ENCODE data around the gene IQCC.

Gene IQCC

GRCh38 chr1:32224285-32224684, 18.8 kb downstream of the IQCC start:
- DNase-seq (ENCODE audit: low spot score) = no peak

- DNase-seq (ENCODE audit: low spot score) = no peak
These were observed 23.3 kb downstream of the IQCC start for GRCh38 chr1:32228771-32229170.

GRCh38 chr1:32231843-32232432, 26.5 kb downstream of the IQCC start:
- DNase-seq (ENCODE audit: low spot score) = no peak

- DNase-seq (ENCODE audit: low spot score) = no peak
These were observed 27.3 kb downstream of the IQCC start for GRCh38 chr1:32232558-32233304.

GRCh38 chr1:32234792-32235191, 29.3 kb downstream of the IQCC start:
- DNase-seq (ENCODE audit: low spot score) = no peak

GRCh38 chr1:32239337-32239736, 33.9 kb downstream of the IQCC start:
- DNase-seq (ENCODE audit: low spot score) = no peak

GRCh38 chr1:32239790-32240139, 34.3 kb downstream of the IQCC start:
- no peak for DNase-seq (ENCODE audit: low spot score)

GRCh38 chr1:32240140-32240951, 34.9 kb downstream of the IQCC start:
- peak; percentile 83 for DNase-seq (ENCODE audit: low spot score)

- peak; percentile 83 for DNase-seq (ENCODE audit: low spot score)
These were observed 35.7 kb downstream of the IQCC start for GRCh38 chr1:32241001-32241763.

GRCh38 chr1:32242341-32242851, 36.9 kb downstream of the IQCC start:
- DNase-seq (ENCODE audit: low spot score) = no peak

GRCh38 chr1:32246888-32247273, 41.4 kb downstream of the IQCC start, which contains the start of gene FAM167B:
FAM167B (plus strand) TSS chr1:32247222; CDS start chr1:32247422, 200 bp downstream.
- DNase-seq (ENCODE audit: low spot score) = peak; percentile 33

GRCh38 chr1:32247452-32247851, 42.0 kb downstream of the IQCC start:
- DNase-seq (ENCODE audit: low spot score) = no peak

GRCh38 chr1:32247983-32248889, 42.8 kb downstream of the IQCC start:
- DNase-seq (ENCODE audit: low spot score) = peak; percentile 82

- DNase-seq (ENCODE audit: low spot score) = peak; percentile 76
These were observed 44.5 kb downstream of the IQCC start for GRCh38 chr1:32249831-32250525.

- DNase-seq (ENCODE audit: low spot score) = no peak
These were observed 45.6 kb downstream of the IQCC start, which contains the start of gene LCK for GRCh38 chr1:32250893-32251716. LCK (plus strand) TSS chr1:32251265; CDS start chr1:32274330, 23,065 bp downstream.

GRCh38 chr1:32255072-32256071, 49.9 kb downstream of the IQCC start:
- no peak for DNase-seq (ENCODE audit: low spot score)

- DNase-seq (ENCODE audit: low spot score) = no peak
These were observed 51.2 kb downstream of the IQCC start for GRCh38 chr1:32256473-32257226.
